GM12878 (cell line): ENCODE results near the gene UBASH3B. TPM values are rescaled to one million over a fixed set of nuclear protein-coding genes. Genes with fewer than 3 reads are reported as not detected.

Experiments
- ATAC-seq: fragments of 200-7000 bp; cut with Tn5 transposase; 3 replicates; pipeline ENCODE4 v1.9.1; 2020; ENCODE audit warnings: mild to moderate bottlenecking, moderate library complexity
- BruUV-seq: library from RNA; stranded (reverse); fragments of 400-500 nt; replicated peaks from 2 replicates; lab custom pipeline; 2021; lab: Mats Ljungman, UMichigan
- CTCF ChIA-PET: fragments of 300-600 bp; sonication (Branson Sonifier 250); formaldehyde crosslinking; extraction: SDS; loops from one replicate; lab custom pipeline; 2021; ENCODE audit warnings: inconsistent platforms; lab: Yijun Ruan, JAX
- POLR2A ChIA-PET: fragments of 350-600 bp; formaldehyde crosslinking; extraction: SDS; loops from one replicate; lab custom pipeline; 2021; ENCODE audit warnings: inconsistent platforms; lab: Charles Lee
- RAD21 ChIA-PET: fragments of 300-600 bp; sonication (Branson Sonifier 250); formaldehyde crosslinking; loops from one replicate; lab custom pipeline; 2023; ENCODE audit warnings: antibody characterized with exemption; ENCODE audit not compliant: unreplicated experiment; lab: Charles Lee
- SMC1A ChIA-PET: fragments of 300-600 bp; sonication (Branson Sonifier 250); formaldehyde crosslinking; loops from one replicate; lab custom pipeline; 2023; ENCODE audit not compliant: unreplicated experiment, uncharacterized antibody; lab: Charles Lee
- DNase-seq: peaks from one replicate; pipeline ENCODE4 v3.0.0-alpha.2; 2011; ENCODE audit warnings: low read depth, low spot score
- FAIRE-seq: peaks from 3 replicates; lab custom pipeline; 2011; peaks lifted over from hg19 to GRCh38; lab: Jason Lieb, UNC
- H2AFZ ChIP-seq: 2 replicates; pipeline ENCODE4 v1.6.0; 2011; ENCODE audit warnings: low read depth, low read length, control low read depth; ENCODE audit not compliant: control insufficient read depth
- H3K27ac ChIP-seq: 2 replicates; pipeline ENCODE4 v1.5.1; 2011; ENCODE audit warnings: control low read depth; ENCODE audit not compliant: control insufficient read depth, insufficient read depth
- H3K27me3 ChIP-seq, 2 experiments: replicated peaks in 1 of 2; 2 replicates each; pipeline versions ENCODE4 v1.6.0 to v1.6.1; 2011; ENCODE audit warnings: low read length in 1 of 2; ENCODE audit not compliant: control insufficient read depth in 2 of 2, insufficient read depth in 2 of 2
- H3K36me3 ChIP-seq, 2 experiments: 2 replicates each; pipeline ENCODE4 v1.5.1; 2011; ENCODE audit warnings: low read length in 1 of 2; ENCODE audit not compliant: control insufficient read depth in 2 of 2, insufficient read depth in 2 of 2
- H3K4me1 ChIP-seq: 2 replicates; pipeline ENCODE4 v1.6.1; 2011; ENCODE audit warnings: mild to moderate bottlenecking, low read length, moderate library complexity, mixed read lengths; ENCODE audit not compliant: control insufficient read depth, insufficient read depth
- H3K4me2 ChIP-seq: 2 replicates; pipeline ENCODE4 v1.6.0; 2011; ENCODE audit warnings: control low read depth; ENCODE audit not compliant: control insufficient read depth, insufficient read depth
- H3K4me3 ChIP-seq: fragments of 200-600 bp; sonication (generic); 2 replicates; pipeline ENCODE4 v1.5.1; 2016
- H3K79me2 ChIP-seq: 2 replicates; pipeline ENCODE4 v1.6.0; 2011; ENCODE audit warnings: low read length; ENCODE audit not compliant: control insufficient read depth, insufficient read depth
- H3K9ac ChIP-seq: 2 replicates; pipeline ENCODE4 v1.8.0; 2011; ENCODE audit warnings: low read length, control low read depth, mixed read lengths; ENCODE audit not compliant: control insufficient read depth, insufficient read depth
- H3K9me3 ChIP-seq: replicated peaks from 3 replicates; pipeline ENCODE4 v1.5.1; 2011; ENCODE audit warnings: mild to moderate bottlenecking, low read length; ENCODE audit not compliant: control insufficient read depth, insufficient read depth
- H4K20me1 ChIP-seq: 2 replicates; pipeline ENCODE4 v1.6.0; 2011; ENCODE audit not compliant: control insufficient read depth, insufficient read depth
- ASH2L ChIP-seq: fragments of 300-600, 200-600 bp; sonication (generic); IDR thresholded peaks from 2 replicates; pipeline ENCODE4 v1.6.1; 2017; ENCODE audit warnings: low read depth, mild to moderate bottlenecking, borderline replicate concordance
- BCLAF1 ChIP-seq: fragments of 450-650 bp; IDR thresholded peaks from 2 replicates; pipeline ENCODE4 v1.6.1; 2017; ENCODE audit warnings: antibody characterized with exemption, mild to moderate bottlenecking, moderate library complexity
- CEBPB ChIP-seq, 2 experiments: fragments of 150-350 bp in 1 of 2; IDR thresholded peaks; 2 replicates each; pipeline ENCODE4 v1.6.1; 2012 to 2014; ENCODE audit warnings: low read depth in 2 of 2, low read length in 2 of 2, borderline replicate concordance in 1 of 2, inconsistent platforms in 1 of 2
- CHD2 ChIP-seq: IDR thresholded peaks from 2 replicates; pipeline ENCODE4 v1.6.1; 2011; ENCODE audit warnings: low read depth, low read length, improper control_type of control experiment, borderline replicate concordance
- ETV6 ChIP-seq, 2 experiments: fragments of 450-650 bp in 1 of 2; IDR thresholded peaks in 1 of 2; conservative IDR thresholded peaks in 1 of 2; 2 replicates each; pipeline ENCODE4 v1.6.1; 2014; ENCODE audit warnings: antibody characterized with exemption in 1 of 2, borderline replicate concordance in 1 of 2, low read depth in 1 of 2, mild to moderate bottlenecking in 1 of 2, moderate library complexity in 1 of 2
- FOS ChIP-seq: IDR thresholded peaks from 3 replicates; pipeline ENCODE4 v1.6.1; 2011; ENCODE audit warnings: borderline replicate concordance; ENCODE audit not compliant: insufficient read length; ENCODE audit errors: extremely low read depth
- HDAC2 ChIP-seq: fragments of 200-600 bp; sonication (generic); IDR thresholded peaks from 2 replicates; pipeline ENCODE4 v1.6.1; 2017
- JUNB ChIP-seq: IDR thresholded peaks from 2 replicates; pipeline ENCODE4 v1.6.1; 2016; ENCODE audit warnings: antibody characterized with exemption, mild to moderate bottlenecking
- MYC ChIP-seq: IDR thresholded peaks from 2 replicates; pipeline ENCODE4 v1.6.1; 2011; ENCODE audit warnings: mild to moderate bottlenecking, low read length, moderate library complexity, inconsistent platforms; ENCODE audit not compliant: insufficient read depth, insufficient replicate concordance, insufficient read length, severe bottlenecking
- NFYA ChIP-seq: IDR thresholded peaks from 2 replicates; pipeline ENCODE4 v1.6.1; 2011; ENCODE audit warnings: low read depth, mild to moderate bottlenecking, low read length, improper control_type of control experiment, borderline replicate concordance
- POU2F2 ChIP-seq: IDR thresholded peaks from 3 replicates; pipeline ENCODE4 v1.6.1; 2011; ENCODE audit warnings: low read depth, mild to moderate bottlenecking, low read length, borderline replicate concordance
- SREBF2 ChIP-seq: IDR thresholded peaks from 2 replicates; pipeline ENCODE4 v1.6.1; 2012; ENCODE audit warnings: mild to moderate bottlenecking, low read length
- STAT3 ChIP-seq: IDR thresholded peaks from 2 replicates; pipeline ENCODE4 v1.6.1; 2011; ENCODE audit warnings: low read depth, low read length, improper control_type of control experiment
- TCF7 ChIP-seq: IDR thresholded peaks from 2 replicates; pipeline ENCODE4 v1.6.1; 2014; ENCODE audit warnings: antibody characterized with exemption, borderline replicate concordance
- WRNIP1 ChIP-seq: IDR thresholded peaks from 2 replicates; pipeline ENCODE4 v1.6.1; 2011; ENCODE audit warnings: low read depth, low read length, improper control_type of control experiment, borderline replicate concordance
- ZNF274 ChIP-seq: IDR thresholded peaks from one replicate; pipeline ENCODE4 v1.8.0; 2011; ENCODE audit not compliant: insufficient read length, insufficient read depth
- ZNF384 ChIP-seq: IDR thresholded peaks from 2 replicates; pipeline ENCODE4 v1.6.1; 2012; ENCODE audit warnings: low read depth, mild to moderate bottlenecking, low read length, improper control_type of control experiment, borderline replicate concordance
- in situ Hi-C: fragments of 300-500 bp; cut with MboI; formaldehyde crosslinking; loops from 9 replicates; pipeline ENCODE4 v1.14.3; 2018; ENCODE audit warnings: mixed read lengths
- intact Hi-C: fragments of 100-400 bp; cut with micrococcal nuclease; formaldehyde crosslinking; loops from one replicate; pipeline ENCODE4 v1.14.2; 2022; ENCODE audit not compliant: unreplicated experiment
- polyA plus RNA-seq, 11 experiments: library from polyadenylated mRNA; depleted of rRNA in 4 of 11; unstranded in 6 of 11; stranded (reverse) in 5 of 11; fragments of >200 nt; fragmentation: Nextera tagmentation in 4 of 11; fragmentation: Illumina TruSeq in 1 of 11; extraction: Ambion mirVana in 4 of 11; extraction: Trizol in 1 of 11; gene quantifications; 1 replicate in 1 of 11; 2 replicates in 10 of 11; pipeline versions ENCODE4 v1.2.1 to v1.2.3, GENCODE V29; 2011 to 2016; ENCODE audit warnings: inconsistent platforms in 2 of 11, missing spikeins in 2 of 11, low read depth in 1 of 11
- total RNA-seq, 4 experiments: library from RNA; depleted of rRNA in 3 of 4; stranded (reverse); fragments of >200 nt in 3 of 4; fragmentation: Illumina TruSeq in 1 of 4; extraction: Trizol in 1 of 4; gene quantifications; 2 replicates each; pipeline versions ENCODE4 v1.2.1 to v1.2.3, GENCODE V29; 2013 to 2021

Gene UBASH3B
- total and polyA plus RNA-seq, 10 of the 15 experiments (the other 5 are each of a cell fraction or from before 2014, with no cell fraction given): 0.18 to 3.3 (median 0.57) TPM

GRCh38 chr11:122647736-122648275 is 7.7 kb upstream of the UBASH3B start:
- ChIA-PET CTCF (interaction anchor here (1.4 kb wide), 2 partner anchors 67 to 109 kb away, joined by 6 read pairs; no protein-coding TSS in a partner anchor), SMC1A (interaction anchor here (0.7 kb wide), 1 partner anchor 8 kb away, joined by 3 read pairs; no protein-coding TSS in a partner anchor), RAD21 (interaction anchor here (1.3 kb wide), 1 partner anchor 13 kb away, joined by 4 read pairs; no protein-coding TSS in a partner anchor), POLR2A (no interaction called here)
- ATAC-seq (no peak), DNase-seq (no peak), FAIRE-seq (no peak)
- BruUV-seq: no TSS peak
- TF ChIP-seq TCF7 (no peak), POU2F2 (no peak), ZNF384 (no peak), SREBF2 (no peak), JUNB (no peak), BCLAF1 (no peak), NFYA (no peak), MYC (no peak), HDAC2 (no peak), CHD2 (no peak), ASH2L (no peak), FOS (no peak), WRNIP1 (no peak), STAT3 (no peak), CEBPB (IDR thresholded peaks at IDR 0.05; ENCODE audit: borderline replicate concordance in 1 of 2, low read depth in 2 of 2, low read length in 2 of 2) (no peak), ZNF274 (no peak), ETV6 (conservative IDR thresholded peaks at IDR 0.05 in 1 of 2, IDR thresholded peaks at IDR 0.05 in 1 of 2; ENCODE audit: borderline replicate concordance in 1 of 2, low read depth in 1 of 2) (no peak)
- in situ Hi-C loops: no loop called here
- Histone ChIP-seq H4K20me1 (no peaks in the 10 kb centered on the region), H3K27me3 (no peaks in the 10 kb centered on the region; a peak in 2 of 4 replicates), H3K4me2 (no peak overlapping the region), H2AFZ (no peak overlapping the region), H3K36me3 (no peaks in the 10 kb centered on the region), H3K9ac (no peak overlapping the region), H3K9me3 (no peaks in the 10 kb centered on the region), H3K79me2 (no peaks in the 10 kb centered on the region), H3K4me1 (no peaks in the 10 kb centered on the region), H3K27ac (no peak overlapping the region), H3K4me3 (no peak overlapping the region)
- intact Hi-C loops: no loop called here
